ENCODE data around the gene OVCA2.
A peak's percentile ranks its signal among the peaks of the same experiment; 100 is the strongest.

OVCA2 gene

GRCh38 chr17:2084036-2084765, 42.4 kb downstream of the OVCA2 start:
- TF ChIP-seq ZNF473 (tag by site-specific recombination; IDR thresholded peaks at IDR 0.05) (no peak), ZBTB49 (tag by site-specific recombination; IDR thresholded peaks at IDR 0.05; ENCODE audit: low read depth) (no peak), ZNF544 (tag by site-specific recombination; IDR thresholded peaks at IDR 0.05) (no peak), ZNF768 (tag by site-specific recombination; IDR thresholded peaks at IDR 0.05) (no peak), ZNF175 (tag by site-specific recombination; IDR thresholded peaks at IDR 0.05) (no peak), ZIC2 (tag by site-specific recombination; IDR thresholded peaks at IDR 0.05) (0 out of 2 replicates have a peak, but pooled peaks have one; percentile 8), ZNF174 (tag by site-specific recombination; IDR thresholded peaks at IDR 0.05) (no peak), ZNF280C (tag by site-specific recombination; IDR thresholded peaks at IDR 0.05) (no peak)
- H3K36me3 ChIP-seq (ENCODE audit: control insufficient read depth in 2 of 2, insufficient read depth in 1 of 2, low read length in 2 of 2) = peaks cover 0 to 53% of the 10 kb centered on the region in 2 experiments; a peak in 2 of 3 replicates
- H3K4me3 ChIP-seq (ENCODE audit: low read depth, low read length) = no peak overlapping the region
- CTCF ChIA-PET = interaction anchor here (0.6 to 2.0 kb wide), 3 partner anchors 56 to 160 kb away, joined by 3 to 4 read pairs (median 3); no protein-coding TSS in a partner anchor
- H3K27ac ChIP-seq (ENCODE audit: extremely low read depth, low read depth, low read length) = no peak overlapping the region
- H3K9me3 ChIP-seq (ENCODE audit: control insufficient read depth, insufficient read depth, low read depth, low read length) = no peaks in the 10 kb centered on the region
- POLR2A ChIA-PET = no interaction called here
- no peaks in the 10 kb centered on the region for H3K4me1 ChIP-seq (ENCODE audit: control insufficient read depth, insufficient read depth, low read length)

DNA sequence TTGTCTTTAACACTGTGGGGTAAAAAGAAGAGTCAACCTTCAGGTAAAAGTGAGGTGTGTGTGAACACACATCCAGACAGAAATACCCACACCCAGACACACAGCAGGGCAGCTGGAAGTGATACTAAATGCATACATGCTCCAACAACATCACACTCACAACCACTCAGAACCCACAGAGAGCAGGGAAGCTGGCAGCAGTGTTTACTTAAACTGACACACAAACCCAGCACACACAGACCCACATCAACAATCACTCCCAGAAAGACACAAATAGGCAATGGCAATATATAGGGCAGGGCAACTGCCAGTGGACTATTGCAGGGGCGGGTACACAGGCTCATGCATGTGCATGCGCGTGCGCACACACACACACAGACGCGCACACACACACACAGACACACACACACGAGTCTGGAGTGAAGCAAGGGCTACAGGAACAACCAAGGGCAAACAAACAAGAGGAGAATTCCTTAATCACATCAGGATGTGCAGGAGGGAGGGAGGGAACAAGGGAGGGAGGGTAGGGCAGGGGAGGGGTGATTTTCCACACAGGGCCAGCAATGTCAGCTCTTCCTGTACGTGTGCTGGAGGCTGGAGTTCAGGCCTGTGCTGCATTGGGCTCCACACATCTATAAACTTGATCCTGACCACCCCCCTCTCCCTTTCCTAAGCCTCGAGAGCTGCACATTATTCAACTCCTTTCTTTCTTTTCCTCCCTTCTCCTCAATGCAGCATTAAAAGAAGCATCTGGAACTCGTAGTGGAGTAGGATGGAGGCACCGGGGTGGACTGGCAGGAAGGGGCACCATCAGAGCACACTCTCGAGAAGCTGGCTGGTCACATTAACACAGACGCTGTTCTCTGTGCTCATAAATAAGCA, 43.2 kb downstream of the OVCA2 start:
- no peak overlapping the region for H3K4me3 ChIP-seq (ENCODE audit: low read depth, low read length)
- H3K27ac ChIP-seq (ENCODE audit: extremely low read depth, low read depth, low read length) = no peak overlapping the region
- no peaks in the 10 kb centered on the region for H3K4me1 ChIP-seq (ENCODE audit: control insufficient read depth, insufficient read depth, low read length)
- TF ChIP-seq KLF1 (tag by site-specific recombination; IDR thresholded peaks at IDR 0.05) (0 out of 2 replicates have a peak, but pooled peaks have one; percentile 9), ZNF211 (tag by site-specific recombination; IDR thresholded peaks at IDR 0.05; ENCODE audit: low read depth) (no peak), ZNF830 (tag by site-specific recombination; IDR thresholded peaks at IDR 0.05; ENCODE audit: low read depth) (no peak), HOXA7 (CRISPR knock-in tag; IDR thresholded peaks at IDR 0.05; ENCODE audit: borderline replicate concordance) (no peak), ZIC2 (tag by site-specific recombination; IDR thresholded peaks at IDR 0.05) (0 out of 2 replicates have a peak, but pooled peaks have one; percentile 5), ZNF776 (tag by site-specific recombination; IDR thresholded peaks at IDR 0.05; ENCODE audit: borderline replicate concordance) (no peak), ZNF664 (tag by site-specific recombination; IDR thresholded peaks at IDR 0.05) (no peak), ZNF529 (tag by site-specific recombination; IDR thresholded peaks at IDR 0.05; ENCODE audit: insufficient replicate concordance) (no peak), ZBTB20 (tag by site-specific recombination; IDR thresholded peaks at IDR 0.05) (no peak), INSM2 (tag by site-specific recombination; IDR thresholded peaks at IDR 0.05) (no peak), ZNF138 (tag by site-specific recombination; IDR thresholded peaks at IDR 0.05; ENCODE audit: borderline replicate concordance) (no peak), ZNF112 (tag by site-specific recombination; IDR thresholded peaks at IDR 0.05) (no peak)
- TF ChIP-seq, protein P1, sequence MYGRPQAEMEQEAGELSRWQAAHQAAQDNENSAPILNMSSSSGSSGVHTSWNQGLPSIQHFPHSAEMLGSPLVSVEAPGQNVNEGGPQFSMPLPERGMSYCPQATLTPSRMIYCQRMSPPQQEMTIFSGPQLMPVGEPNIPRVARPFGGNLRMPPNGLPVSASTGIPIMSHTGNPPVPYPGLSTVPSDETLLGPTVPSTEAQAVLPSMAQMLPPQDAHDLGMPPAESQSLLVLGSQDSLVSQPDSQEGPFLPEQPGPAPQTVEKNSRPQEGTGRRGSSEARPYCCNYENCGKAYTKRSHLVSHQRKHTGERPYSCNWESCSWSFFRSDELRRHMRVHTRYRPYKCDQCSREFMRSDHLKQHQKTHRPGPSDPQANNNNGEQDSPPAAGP (tag by site-specific recombination; IDR thresholded peaks at IDR 0.05) = peak; percentile 30; the same call in 1 of the 2 replicates
- TF ChIP-seq, protein P2, sequence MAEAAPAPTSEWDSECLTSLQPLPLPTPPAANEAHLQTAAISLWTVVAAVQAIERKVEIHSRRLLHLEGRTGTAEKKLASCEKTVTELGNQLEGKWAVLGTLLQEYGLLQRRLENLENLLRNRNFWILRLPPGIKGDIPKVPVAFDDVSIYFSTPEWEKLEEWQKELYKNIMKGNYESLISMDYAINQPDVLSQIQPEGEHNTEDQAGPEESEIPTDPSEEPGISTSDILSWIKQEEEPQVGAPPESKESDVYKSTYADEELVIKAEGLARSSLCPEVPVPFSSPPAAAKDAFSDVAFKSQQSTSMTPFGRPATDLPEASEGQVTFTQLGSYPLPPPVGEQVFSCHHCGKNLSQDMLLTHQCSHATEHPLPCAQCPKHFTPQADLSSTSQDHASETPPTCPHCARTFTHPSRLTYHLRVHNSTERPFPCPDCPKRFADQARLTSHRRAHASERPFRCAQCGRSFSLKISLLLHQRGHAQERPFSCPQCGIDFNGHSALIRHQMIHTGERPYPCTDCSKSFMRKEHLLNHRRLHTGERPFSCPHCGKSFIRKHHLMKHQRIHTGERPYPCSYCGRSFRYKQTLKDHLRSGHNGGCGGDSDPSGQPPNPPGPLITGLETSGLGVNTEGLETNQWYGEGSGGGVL (tag by site-specific recombination; IDR thresholded peaks at IDR 0.05) = 0 out of 2 replicates have a peak, but pooled peaks have one; percentile 13

More for the DNA sequence above, 43.2 kb downstream of the OVCA2 start:
- ChIA-PET CTCF (interaction anchor here (0.6 to 3.4 kb wide), 5 partner anchors 62 to 198 kb away, joined by 3 to 13 read pairs (median 4); no protein-coding TSS in a partner anchor), POLR2A (no interaction called here)
- Histone ChIP-seq H3K9me3 (ENCODE audit: control insufficient read depth, insufficient read depth, low read depth, low read length) (no peaks in the 10 kb centered on the region), H3K36me3 (ENCODE audit: control insufficient read depth in 2 of 2, insufficient read depth in 1 of 2, low read length in 2 of 2) (peaks cover 0 to 48% of the 10 kb centered on the region in 2 experiments; a peak in 2 of 3 replicates)
